GM12892 (cell line): ENCODE results near the gene CGB7.

Experiments used
- POLR2A ChIP-seq: IDR thresholded peaks from 2 replicates; pipeline ENCODE4 v1.6.1; 2011; ENCODE audit warnings: low read depth, low read length, control low read depth
- POLR2AphosphoS5 ChIP-seq: IDR thresholded peaks from 2 replicates; pipeline ENCODE4 v1.6.1; 2011; ENCODE audit warnings: low read depth, low read length, control low read depth
- TAF1 ChIP-seq: IDR thresholded peaks from 2 replicates; pipeline ENCODE4 v1.6.1; 2011; ENCODE audit warnings: low read depth, mild to moderate bottlenecking, control low read depth, low read length, borderline replicate concordance

GRCh38 chr19:49104229-49104864 lies 46.8 kb upstream of the CGB7 start:
- TF ChIP-seq TAF1 (no peak), POLR2AphosphoS5 (no peak), POLR2A (no peak; the same call in 1 of the 2 replicates)
